Right lobe of liver (tissue), 6 donors: ENCODE measurements around the gene NFATC1. TPM values are rescaled to one million over a fixed set of nuclear protein-coding genes. Genes with fewer than 3 reads are reported as not detected.

Experiments used
- ATAC-seq, 4 donors: fragments of 200-7000 bp; cut with Tn5 transposase; one replicate each; pipeline ENCODE4 v1.9.1; 2020; ENCODE audit warnings: mild to moderate bottlenecking in 4 of 4, moderate library complexity in 4 of 4
- DNase-seq, 3 donors: peaks; one replicate each; pipeline ENCODE4 v3.0.0-alpha.2; 2020
- H3K27ac ChIP-seq, 3 donors: fragments of 200-600 bp; one replicate each; pipeline ENCODE4 v1.8.0; 2022
- H3K27me3 ChIP-seq, 2 donors: fragments of 200-600 bp; one replicate each; pipeline ENCODE4 v1.8.0; 2022
- H3K36me3 ChIP-seq, 4 donors: fragments of 200-600 bp; sonication (generic) in 1 of 4; one replicate each; pipeline versions ENCODE4 v1.5.1 to v1.8.0; 2017 to 2022; ENCODE audit warnings: control low read depth in 1 of 4
- H3K4me1 ChIP-seq, 4 donors: fragments of 200-600 bp; sonication (generic) in 1 of 4; one replicate each; pipeline versions ENCODE4 v1.5.1 to v1.8.0; 2017 to 2022; ENCODE audit warnings: control low read depth in 1 of 4
- H3K4me3 ChIP-seq, 3 donors: fragments of 200-600 bp; one replicate each; pipeline ENCODE4 v1.8.0; 2022
- H3K9me3 ChIP-seq, 4 donors: fragments of 200-600 bp; sonication (generic) in 1 of 4; one replicate each; pipeline versions ENCODE4 v1.5.1 to v1.8.0; 2017 to 2022; ENCODE audit warnings: control low read depth in 1 of 4
- CTCF ChIP-seq, 4 donors: fragments of 200-600 bp in 3 of 4; fragments of 450-650 bp in 1 of 4; IDR thresholded peaks; one replicate each; pipeline versions ENCODE4 v1.5.1 to v1.8.0; 2016 to 2022; ENCODE audit warnings: antibody characterized with exemption in 4 of 4, mild to moderate bottlenecking in 2 of 4
- POLR2A ChIP-seq: fragments of 450-650 bp; IDR thresholded peaks from one replicate; pipeline ENCODE4 v1.6.1; 2017; ENCODE audit warnings: antibody characterized with exemption, mild to moderate bottlenecking
- WGBS: methylation state at CpG from one replicate; pipeline ENCODE4 v1.1.6; 2018; ENCODE audit warnings: low coverage, low lambda C conversion rate; ENCODE audit not compliant: insufficient coverage; ENCODE audit errors: missing lambda C conversion rate; 5-methylcytosine and 5-hydroxymethylcytosine counted together
- intact Hi-C, 2 donors: fragments of 100-400 bp; cut with DNase I; formaldehyde crosslinking; loops; one replicate each; pipeline versions ENCODE4 v1.11.2 to v1.14.1; 2022
- total RNA-seq, 6 experiments: library from RNA; depleted of rRNA in 2 of 6; stranded (reverse); fragments of >200 nt in 2 of 6; fragmentation: NEBNext Ultra II Directional in 3 of 6; extraction: Animal tissue kit (Norgen Biotek cat#: 25700) in 3 of 6; gene quantifications; one replicate each; pipeline versions ENCODE4 v1.1.0 to v1.2.4, GENCODE V29; 2016 to 2023
- donor health status: DM: no; HTN: yes; CAD: no.
- donor health status: DM: no; HTN: no; CAD: no.
- donor health status: DM: no; HTN: no; CAD: no.
- donor health status: DM: no; HTN: yes; CAD: no.
- donor health status: DM: no; HTN: yes; CAD: no.

Gene NFATC1
- total RNA-seq, 6 experiments from 2014 or later: 1.00 to 4.3 (median 2.9) TPM

GRCh38 chr18:79426376-79427300, 30.9 kb downstream of the NFATC1 start:
- Histone ChIP-seq H3K27me3 (no peaks in the 10 kb centered on the region), H3K27ac (no peak overlapping the region), H3K36me3 (no peaks in the 10 kb centered on the region), H3K4me3 (no peak overlapping the region), H3K4me1 (no peaks in the 10 kb centered on the region), H3K9me3 (no peaks in the 10 kb centered on the region)
- no peak for DNase-seq
- intact Hi-C loops: no loop called here
- TF ChIP-seq CTCF (IDR thresholded peaks at IDR 0.05) (no peak), POLR2A (no peak)
- WGBS: 93% methylated on average over 6 of the region's 37 CpGs
- ATAC-seq: no peak

- Histone ChIP-seq H3K4me3 (no peak overlapping the region), H3K36me3 (no peaks in the 10 kb centered on the region), H3K27ac (no peak overlapping the region), H3K27me3 (no peaks in the 10 kb centered on the region), H3K4me1 (no peaks in the 10 kb centered on the region), H3K9me3 (no peaks in the 10 kb centered on the region)
- TF ChIP-seq POLR2A (no peak), CTCF (IDR thresholded peaks at IDR 0.05) (no peak)
- intact Hi-C loops: no loop called here
- 81% methylated on average over 12 of the region's 29 CpGs for WGBS
- ATAC-seq (no peak), DNase-seq (no peak)
Measured at GRCh38 chr18:79427368-79428225, 31.9 kb downstream of the NFATC1 start.

GRCh38 chr18:79428287-79428686, 32.6 kb downstream of the NFATC1 start:
- intact Hi-C loops: no loop called here
- no peak for TF ChIP-seq CTCF (IDR thresholded peaks at IDR 0.05)
- no peak for TF ChIP-seq POLR2A
- WGBS: 91% methylated on average over 6 of the region's 10 CpGs
- Histone ChIP-seq H3K4me3 (no peak overlapping the region), H3K9me3 (no peaks in the 10 kb centered on the region), H3K36me3 (no peaks in the 10 kb centered on the region), H3K4me1 (no peaks in the 10 kb centered on the region), H3K27me3 (no peaks in the 10 kb centered on the region), H3K27ac (no peak overlapping the region)
- DNase-seq: no peak
- no peak for ATAC-seq

- intact Hi-C loops: no loop called here
- ATAC-seq (no peak), DNase-seq (no peak)
- Histone ChIP-seq H3K4me3 (no peak overlapping the region), H3K27ac (no peak overlapping the region), H3K4me1 (no peaks in the 10 kb centered on the region), H3K9me3 (no peaks in the 10 kb centered on the region), H3K36me3 (no peaks in the 10 kb centered on the region), H3K27me3 (no peaks in the 10 kb centered on the region)
- 63% methylated on average over 4 of the region's 14 CpGs for WGBS
- TF ChIP-seq CTCF (IDR thresholded peaks at IDR 0.05) (no peak), POLR2A (no peak)
Measured at GRCh38 chr18:79429381-79429780, 33.7 kb downstream of the NFATC1 start.
